ENCODE measurements around the gene EPHB3. TPM values are rescaled to one million over a fixed set of nuclear protein-coding genes. Genes with fewer than 3 reads are reported as not detected.

EPHB3 gene
- total and polyA plus RNA-seq, 2 donors (not counting 3 experiments of a cell fraction or from before 2014, with no cell fraction given): 0.01 TPM; not detected in 1

Other genes with a start within 250 kb of the EPHB3 start
- gene EIF4G1, start 247.2 kb upstream of the EPHB3 start, total RNA-seq: 524 and 532 TPM in 2 replicates
- 355 and 401 TPM in 2 replicates for gene EIF4G1, start 247.2 kb upstream of the EPHB3 start, polyA plus RNA-seq
- gene FAM131A, start 224.2 kb upstream of the EPHB3 start, total RNA-seq: 19.9 and 26.8 TPM in 2 replicates
- gene FAM131A, start 224.2 kb upstream of the EPHB3 start, polyA plus RNA-seq: 29.9 and 34.1 TPM in 2 replicates
- 6.5 and 9.9 TPM in 2 replicates for gene CLCN2, start 200.2 kb upstream of the EPHB3 start, total RNA-seq
- 3.5 and 4.9 TPM in 2 replicates for gene CLCN2, start 200.2 kb upstream of the EPHB3 start, polyA plus RNA-seq
- gene POLR2H, start 200.1 kb upstream of the EPHB3 start, total RNA-seq: 80.5 and 89.0 TPM in 2 replicates
- 169 and 276 TPM in 2 replicates for gene POLR2H, start 200.1 kb upstream of the EPHB3 start, polyA plus RNA-seq
- not detected in 2 replicates for gene THPO, start 183.6 kb upstream of the EPHB3 start, total RNA-seq
- gene THPO, start 183.6 kb upstream of the EPHB3 start, polyA plus RNA-seq: 0.08 and 0.10 TPM in 2 replicates
- 0.40 and 0.53 TPM in 2 replicates for gene CHRD, start 181.7 kb upstream of the EPHB3 start, total RNA-seq
- 0.27 and 0.54 TPM in 2 replicates for gene CHRD, start 181.7 kb upstream of the EPHB3 start, polyA plus RNA-seq
- gene MAGEF1, start 150.3 kb downstream of the EPHB3 start, total RNA-seq: 13.1 and 14.2 TPM in 2 replicates
- gene MAGEF1, start 150.3 kb downstream of the EPHB3 start, polyA plus RNA-seq: 4.4 and 7.0 TPM in 2 replicates

Measured in endothelial cell of umbilical vein (primary cell).